HG03354 (cell line): ENCODE measurements around the gene SPINK5.
"Not testable (repeated sequence)": the region's sequence is repeated elsewhere in the genome, so short reads cannot be mapped to it uniquely, and the experiment has no call there.

ENCODE experiments used
- ATAC-seq: cut with Tn5 transposase; IDR thresholded peaks from one replicate; pipeline ENCODE4 v1.9.1; 2021; ENCODE audit warnings: mild to moderate bottlenecking; ENCODE audit not compliant: unreplicated experiment, poor library complexity, severe bottlenecking

SPINK5 gene

GRCh38 chr5:148063861-148064260, at the start of gene SPINK5:
TSS of gene SPINK5 (plus strand) at chr5:148063980. CDS start at chr5:148064045, 65 bp downstream.
- no peak for ATAC-seq

DNA sequence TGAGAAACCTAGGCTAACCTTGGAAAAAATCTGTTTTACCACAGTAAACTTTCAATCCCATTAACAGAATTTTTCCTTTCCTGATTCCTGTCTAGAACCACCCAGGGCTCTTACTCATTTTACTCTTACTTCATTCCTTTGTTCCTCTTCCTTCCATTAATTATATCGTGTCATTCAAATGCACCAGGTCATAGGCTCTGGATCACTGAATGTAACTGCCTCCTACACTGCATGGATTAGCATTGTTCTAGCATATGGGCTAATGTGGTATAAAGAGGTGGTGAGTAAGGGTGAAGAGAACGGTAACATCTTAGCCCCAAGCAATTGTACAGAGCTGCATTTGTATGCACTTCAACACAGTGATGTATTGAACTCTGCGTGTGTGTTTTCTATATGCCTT, 49.5 kb upstream of the SPINK5 start:
- ATAC-seq: no peak

DNA sequence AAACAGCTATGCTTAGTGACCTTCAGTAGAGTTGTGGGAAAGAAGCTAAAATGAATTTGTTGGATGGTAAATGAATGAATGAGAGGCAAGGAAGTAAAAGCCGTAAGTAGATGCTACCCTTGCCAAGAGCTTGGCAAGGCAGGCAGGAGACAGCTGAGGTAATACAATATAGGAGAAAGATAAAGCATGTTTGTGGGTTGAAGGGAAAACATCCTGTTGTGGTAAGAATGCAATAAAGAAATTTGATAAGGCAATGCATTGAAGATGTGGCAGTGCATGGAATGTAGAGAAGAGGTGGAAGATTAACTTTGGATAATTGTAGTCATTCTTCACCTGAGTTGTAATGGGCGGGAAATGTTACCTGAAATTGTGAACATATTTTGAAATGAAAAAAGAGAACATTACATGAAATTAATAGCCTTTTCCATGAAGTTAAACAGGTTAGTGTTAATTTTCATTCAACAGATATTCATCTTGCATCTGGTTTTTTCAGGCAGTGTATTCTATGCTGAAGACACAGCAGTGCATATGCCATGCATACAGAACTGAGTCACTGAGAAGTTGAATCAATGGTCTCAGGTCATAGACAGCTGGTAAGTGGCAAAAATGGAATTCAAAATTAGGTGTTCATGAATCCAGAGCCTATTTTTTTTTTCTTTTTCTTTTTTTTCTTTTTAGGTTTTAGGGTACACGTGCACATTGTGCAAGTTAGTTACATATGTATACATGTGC, 43.4 kb upstream of the SPINK5 start:
- ATAC-seq: no peak

DNA sequence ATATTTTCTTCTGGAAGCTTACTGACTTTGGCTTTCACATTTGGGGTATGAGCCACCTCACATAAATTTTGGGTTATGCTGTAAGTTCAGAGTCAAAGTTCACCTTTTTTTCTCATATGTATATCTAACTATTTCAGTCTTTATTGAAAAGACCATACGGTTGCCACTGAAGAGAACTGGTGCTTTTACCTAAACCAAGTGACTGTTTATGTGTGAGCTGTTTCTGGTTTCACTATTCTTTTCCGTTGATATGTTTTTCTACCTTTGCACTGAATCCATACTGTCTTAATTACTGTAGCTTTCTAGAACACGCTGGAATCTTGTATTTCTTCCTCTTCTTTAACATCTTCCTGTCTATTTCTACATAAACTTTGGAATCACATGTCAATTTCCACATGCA, 36.3 kb upstream of the SPINK5 start:
- ATAC-seq: no peak

DNA sequence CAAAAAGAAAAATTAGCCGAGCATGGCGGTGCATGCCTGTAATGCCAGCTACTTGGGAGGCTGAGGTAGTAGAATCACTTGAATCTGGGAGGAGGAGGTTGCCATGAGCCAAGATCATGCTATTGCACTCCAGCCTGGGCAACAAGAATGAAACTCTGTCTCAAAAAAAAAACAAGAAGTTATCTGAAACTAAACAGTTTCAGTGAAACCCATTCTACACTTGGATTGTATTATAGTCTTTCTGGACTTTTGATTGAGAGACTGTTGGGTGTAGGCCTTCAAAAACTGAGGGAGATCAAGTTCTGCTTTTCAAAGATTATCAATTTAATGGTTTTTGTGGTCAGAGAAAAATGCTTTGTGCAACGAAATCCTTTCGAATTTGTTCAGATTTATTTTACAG, 34.6 kb upstream of the SPINK5 start:
- ATAC-seq: no peak

DNA sequence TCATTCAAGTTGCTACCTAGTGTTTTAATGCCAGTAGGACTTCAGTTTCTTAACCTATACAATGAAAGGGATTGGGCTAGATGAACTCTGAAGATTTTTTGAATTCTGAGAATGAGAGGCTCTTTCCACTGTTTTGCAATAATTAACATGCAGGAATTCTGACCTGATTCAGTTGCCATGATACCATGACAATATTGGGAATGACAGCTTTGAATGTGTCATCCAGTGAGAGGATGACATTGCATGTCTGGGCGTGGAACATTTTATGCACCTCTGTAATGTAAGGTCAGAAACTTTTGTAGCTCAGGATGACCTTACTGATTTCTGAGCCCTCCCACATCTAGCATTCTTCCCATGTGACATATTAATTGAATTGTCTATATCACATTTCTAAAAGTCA, 30.6 kb upstream of the SPINK5 start:
- ATAC-seq: no peak

- no peak for ATAC-seq
Measured at GRCh38 chr5:148035676-148036075, 28.1 kb upstream of the SPINK5 start.

GRCh38 chr5:148042881-148043280, 20.9 kb upstream of the SPINK5 start:
- no peak for ATAC-seq

- no peak for ATAC-seq
Measured at GRCh38 chr5:148043705-148044104, 20.1 kb upstream of the SPINK5 start.

DNA sequence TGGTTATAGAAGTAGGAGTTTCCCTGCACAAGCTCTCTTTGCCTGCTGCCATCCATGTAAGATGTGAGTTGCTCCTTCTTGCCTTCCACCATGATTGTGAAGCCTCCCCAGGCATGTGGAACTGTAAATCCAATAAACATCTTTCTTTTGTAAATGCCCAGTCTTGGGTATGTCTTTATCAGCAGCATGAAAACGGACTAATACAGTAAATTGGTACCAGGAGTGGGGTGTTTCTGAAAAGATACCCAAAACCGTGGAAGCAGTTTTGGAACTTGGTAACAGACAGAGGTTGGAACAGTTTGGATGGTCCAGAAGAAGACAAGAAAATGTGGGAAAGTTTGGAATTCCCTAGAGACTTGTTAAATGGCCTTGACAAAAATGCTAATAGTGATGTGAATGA, 8.6 kb upstream of the SPINK5 start:
- not testable (repeated sequence) for ATAC-seq

GRCh38 chr5:148060309-148060708, 3.5 kb upstream of the SPINK5 start:
- ATAC-seq: no peak

GRCh38 chr5:148060881-148061280, 2.9 kb upstream of the SPINK5 start:
- no peak for ATAC-seq

- ATAC-seq: no peak
Measured at GRCh38 chr5:148070621-148071020, 6.8 kb downstream of the SPINK5 start.

DNA sequence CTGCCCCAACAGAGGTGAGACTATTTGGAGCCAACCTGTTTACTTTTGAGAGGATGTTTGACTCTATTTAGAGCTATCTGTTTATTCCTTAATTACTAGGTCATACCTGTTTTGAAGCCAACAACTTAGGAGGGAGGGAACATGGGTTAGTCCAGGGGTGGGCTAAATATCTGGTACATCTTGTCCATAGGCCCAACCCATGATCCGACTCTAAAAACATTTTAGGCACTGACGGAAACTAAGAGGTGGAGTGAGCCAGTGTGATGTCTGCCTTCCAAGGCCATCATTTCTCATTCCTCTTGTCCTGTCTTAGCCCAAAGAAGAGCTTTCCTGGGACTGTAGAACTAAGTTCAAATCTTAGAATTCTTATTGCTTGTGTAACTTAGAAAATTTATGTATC, 8.4 kb downstream of the SPINK5 start:
- ATAC-seq: no peak

- no peak for ATAC-seq
Measured at GRCh38 chr5:148075529-148075928, 11.7 kb downstream of the SPINK5 start.

- ATAC-seq: no peak
Measured at GRCh38 chr5:148083203-148083602, 19.4 kb downstream of the SPINK5 start.

- ATAC-seq: no peak
Measured at GRCh38 chr5:148084269-148084668, 20.5 kb downstream of the SPINK5 start.

GRCh38 chr5:148085310-148085709, 21.5 kb downstream of the SPINK5 start:
- ATAC-seq: no peak

- ATAC-seq: no peak
Measured at GRCh38 chr5:148085977-148086705, 22.4 kb downstream of the SPINK5 start.

DNA sequence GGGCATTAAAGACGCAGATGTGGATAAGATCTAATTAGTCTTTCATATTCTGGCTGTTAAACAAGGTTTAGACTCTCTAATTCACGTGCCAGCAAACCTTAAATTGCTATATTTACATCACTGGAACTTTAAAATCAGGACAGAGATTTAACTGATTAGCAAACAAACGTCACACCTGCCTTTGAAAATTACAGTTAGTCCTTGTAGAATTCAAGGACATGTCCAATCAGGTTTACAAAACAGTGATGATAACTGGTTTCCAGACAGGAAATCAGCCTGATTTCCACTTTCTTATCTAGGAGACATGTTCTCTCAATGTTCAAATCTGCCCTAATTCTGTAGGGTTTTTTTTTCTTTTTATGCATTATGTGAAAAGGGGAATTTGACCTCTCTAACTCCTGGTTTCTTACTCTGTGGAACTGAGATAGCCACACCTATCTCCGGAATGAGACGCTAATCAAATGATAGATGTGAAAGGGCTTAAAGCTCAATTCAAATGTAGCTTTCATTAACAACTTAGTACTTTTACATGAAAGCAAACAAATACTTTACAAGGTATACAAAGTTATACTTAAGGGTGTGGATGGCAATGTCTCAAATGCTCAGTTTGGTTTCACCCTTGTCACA, 26.5 kb downstream of the SPINK5 start:
- no peak for ATAC-seq

DNA sequence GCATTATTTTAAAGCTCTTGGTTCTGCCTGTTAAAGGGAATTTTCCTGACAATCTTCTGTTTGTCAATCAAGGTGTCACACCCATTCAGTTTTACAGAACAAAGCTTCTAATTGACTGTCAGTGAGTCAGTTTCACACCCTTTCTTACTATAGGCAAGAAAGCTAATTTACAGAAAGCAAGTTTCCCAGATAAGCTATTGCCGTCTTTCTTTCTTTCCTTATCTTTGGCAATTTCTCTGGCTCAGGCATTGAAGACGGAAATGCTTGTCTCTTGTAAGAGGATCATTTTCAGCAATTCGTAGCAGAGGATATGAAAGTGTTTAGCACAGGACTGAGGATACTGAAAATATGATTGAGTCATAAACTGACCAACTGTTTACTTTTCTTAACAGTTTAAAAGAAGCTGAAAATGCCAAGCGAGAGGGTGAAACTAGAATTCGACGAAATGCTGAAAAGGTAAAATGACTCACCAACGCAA, 27.0 kb downstream of the SPINK5 start:
- no peak for ATAC-seq
